ENCODE data around the gene ABAT. TPM values are rescaled to one million over a fixed set of nuclear protein-coding genes. Genes with fewer than 3 reads are reported as not detected.
"Not testable (repeated sequence)": the region's sequence is repeated elsewhere in the genome, so short reads cannot be mapped to it uniquely, and the experiment has no call there.

The ABAT gene
- total RNA-seq, 1 experiment from 2014 or later = 0.16 TPM

DNA sequence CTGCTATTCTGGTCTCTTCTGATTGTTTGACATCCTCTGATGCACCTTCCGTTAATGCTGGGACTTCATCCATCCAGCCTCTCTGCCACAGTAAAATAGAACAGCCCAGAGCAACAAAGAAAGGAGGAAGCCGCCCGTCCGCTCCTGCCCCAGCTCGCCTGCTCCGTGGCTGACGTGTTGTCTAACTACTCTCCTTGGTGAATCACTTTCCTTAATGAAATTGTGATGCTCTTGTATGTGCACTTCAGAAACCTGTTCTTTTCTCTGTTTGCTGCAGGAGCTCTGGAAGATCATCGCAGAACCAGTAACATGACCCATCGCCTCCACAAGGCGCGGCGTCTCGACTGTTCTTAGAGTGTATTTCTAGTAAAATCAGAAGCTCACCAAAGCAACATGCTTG is 28.6 kb upstream of the ABAT start:
- no peak for DNase-seq
- Histone ChIP-seq H3K4me3 (no peak overlapping the region), H3K9me3 (no peaks in the 10 kb centered on the region), H3K27me3 (no peaks in the 10 kb centered on the region), H3K36me3 (peaks cover 59% of the 10 kb centered on the region)

DNA sequence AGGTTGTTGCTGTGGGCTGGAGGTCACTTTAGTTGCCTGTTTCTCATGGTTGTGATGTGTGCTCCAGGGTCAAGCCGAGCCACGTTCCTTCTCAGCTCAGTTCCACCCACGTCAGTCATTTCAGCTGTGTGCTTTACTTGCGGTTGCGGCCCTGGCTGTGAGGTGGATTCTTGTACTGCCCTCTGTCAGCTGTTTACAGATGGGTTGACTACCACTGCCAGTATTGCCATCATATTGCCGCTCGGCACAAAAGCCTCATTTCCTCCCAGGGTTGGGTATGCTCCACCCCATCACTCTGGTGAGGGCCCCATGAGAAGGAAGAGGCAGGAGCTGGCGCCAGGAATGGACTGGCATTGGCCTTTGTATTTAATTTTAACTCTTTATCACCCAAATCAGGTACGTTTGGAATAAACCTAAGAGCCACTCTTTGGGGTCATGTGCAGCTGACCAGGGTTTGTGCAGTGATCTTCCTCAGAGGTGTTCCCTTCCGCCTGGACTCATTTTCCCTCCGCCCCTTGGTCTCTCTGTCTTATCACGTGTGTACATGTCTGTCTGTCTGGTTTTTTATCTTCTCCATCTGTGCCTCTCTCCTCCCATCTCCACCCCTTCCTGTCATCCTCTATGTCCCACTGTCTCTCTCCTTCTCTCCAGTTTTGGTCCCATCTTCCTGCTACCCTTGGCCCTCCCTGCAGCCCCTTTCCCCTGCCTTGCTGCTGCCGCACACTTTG is 27.9 kb upstream of the ABAT start:
- no peaks in the 10 kb centered on the region for H3K9me3 ChIP-seq
- peaks cover 55% of the 10 kb centered on the region for H3K36me3 ChIP-seq
- no peak for DNase-seq
- H3K4me3 ChIP-seq = no peak overlapping the region
- no peaks in the 10 kb centered on the region for H3K27me3 ChIP-seq

DNA sequence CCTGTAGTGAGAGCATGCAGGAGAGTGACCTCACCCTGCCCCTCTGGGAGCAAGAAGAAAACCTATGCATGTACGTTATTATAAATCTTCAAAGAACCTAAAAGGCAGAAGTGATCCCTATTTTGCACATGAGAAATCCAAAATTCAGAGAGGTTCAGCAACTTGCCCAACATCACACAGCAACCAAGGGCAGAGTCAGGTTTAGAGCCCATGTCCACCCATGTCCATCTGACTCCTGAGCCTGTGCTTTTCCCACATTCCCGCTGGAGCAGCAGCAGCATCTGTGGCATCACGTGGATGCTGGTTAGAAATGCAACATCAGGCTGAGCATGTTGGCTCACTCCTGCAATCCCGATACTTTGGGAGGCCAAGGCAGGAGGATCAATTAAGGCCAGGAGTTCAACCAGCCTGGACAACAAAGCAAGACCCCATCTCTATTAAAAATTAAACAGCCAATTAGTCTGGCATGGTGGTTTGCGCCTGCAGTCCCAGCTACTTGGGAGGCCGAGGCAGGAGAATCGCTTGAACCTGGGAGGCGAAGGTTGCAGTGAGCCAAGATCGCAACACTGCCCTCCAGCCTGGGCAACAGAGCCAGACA is 26.6 kb upstream of the ABAT start:
- no peak for DNase-seq
- no peak overlapping the region for H3K4me3 ChIP-seq
- no peaks in the 10 kb centered on the region for H3K27me3 ChIP-seq

DNA sequence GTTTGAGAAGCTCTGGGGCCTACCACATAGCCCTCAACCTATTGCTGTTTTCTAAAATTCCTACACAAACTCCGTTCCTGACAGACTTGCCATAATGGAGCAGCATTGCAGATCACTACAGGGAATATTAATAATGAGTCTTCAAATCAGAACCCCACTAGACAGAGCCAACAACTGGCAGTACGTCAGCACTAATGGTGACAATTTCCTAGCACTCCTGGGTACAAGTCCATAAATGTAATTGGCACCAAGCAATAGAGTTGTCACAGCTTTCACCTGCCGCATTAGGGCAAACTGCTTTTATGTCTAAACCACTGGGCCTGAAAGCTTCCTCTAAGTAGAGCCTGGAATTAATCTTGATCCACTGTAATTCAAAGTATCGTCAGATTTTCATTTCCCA is 25.5 kb upstream of the ABAT start:
- no peak overlapping the region for H3K4me3 ChIP-seq
- DNase-seq = no peak
- H3K36me3 ChIP-seq = peaks cover 34% of the 10 kb centered on the region
- H3K27me3 ChIP-seq = no peaks in the 10 kb centered on the region
- H3K9me3 ChIP-seq = no peaks in the 10 kb centered on the region

More for the DNA sequence above, 26.6 kb upstream of the ABAT start:
- H3K9me3 ChIP-seq = no peaks in the 10 kb centered on the region
- peaks cover 44% of the 10 kb centered on the region for H3K36me3 ChIP-seq

DNA sequence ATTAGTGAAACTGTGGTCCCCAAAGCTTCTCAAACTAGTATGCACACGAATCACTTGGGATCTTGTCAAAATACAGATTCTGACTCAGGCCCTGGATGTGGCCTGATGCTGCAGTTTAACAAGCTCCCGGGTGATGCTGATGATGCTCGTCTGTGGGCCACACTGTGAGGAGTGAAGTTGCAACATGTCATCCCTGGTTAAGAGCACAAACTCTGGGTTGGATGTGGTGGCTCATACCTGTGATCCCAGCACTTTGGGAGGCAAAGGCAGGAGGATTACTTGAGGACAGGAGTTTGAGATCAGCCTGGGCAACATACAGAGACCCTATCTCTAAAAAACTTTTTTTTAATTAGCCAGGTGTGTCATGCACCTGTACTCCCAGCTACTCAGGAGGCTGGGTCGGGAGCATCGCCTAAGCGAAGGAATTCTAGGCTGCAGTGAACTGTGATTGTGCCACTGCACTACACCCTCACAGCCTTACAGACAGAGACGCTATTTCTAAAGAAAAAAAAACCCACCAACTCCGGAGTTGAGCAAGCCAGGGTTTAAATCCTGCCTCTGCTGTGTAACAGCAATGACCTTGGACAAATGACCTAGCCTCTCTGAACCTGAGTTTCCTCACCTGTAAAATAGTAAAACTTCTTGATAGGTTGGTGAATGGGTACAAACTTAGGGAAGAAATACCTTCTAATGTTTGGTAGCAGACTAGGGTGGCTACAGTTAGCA is 24.4 kb upstream of the ABAT start:
- Histone ChIP-seq H3K9me3 (no peaks in the 10 kb centered on the region; the same call in 1 of the 2 replicates), H3K27me3 (no peaks in the 10 kb centered on the region), H3K4me3 (no peak overlapping the region), H3K36me3 (peaks cover 24% of the 10 kb centered on the region)
- no peak for DNase-seq

DNA sequence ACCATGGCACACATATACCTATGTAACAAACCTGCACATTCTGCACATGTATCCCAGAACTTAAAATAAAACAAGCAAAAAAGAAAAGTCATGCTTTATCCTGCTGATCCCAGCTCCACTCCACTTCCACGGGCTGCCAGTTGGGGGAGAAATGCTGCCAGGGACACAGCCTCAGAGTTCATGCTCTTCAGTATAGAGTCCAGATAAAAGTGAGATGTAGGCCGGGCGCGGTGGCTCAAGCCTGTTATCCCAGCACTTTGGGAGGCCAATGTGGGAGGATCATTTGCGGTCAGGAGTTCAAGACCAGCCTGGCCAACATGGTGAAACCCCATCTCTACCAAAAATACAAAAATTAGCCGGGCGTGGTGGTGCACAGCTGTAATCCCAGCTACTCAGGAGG is 22.5 kb upstream of the ABAT start:
- H3K36me3 ChIP-seq = peaks cover 11% of the 10 kb centered on the region
- peak; percentile 49 for DNase-seq
- not testable (repeated sequence) for H3K9me3 ChIP-seq, H3K4me3 ChIP-seq, H3K27me3 ChIP-seq

DNA sequence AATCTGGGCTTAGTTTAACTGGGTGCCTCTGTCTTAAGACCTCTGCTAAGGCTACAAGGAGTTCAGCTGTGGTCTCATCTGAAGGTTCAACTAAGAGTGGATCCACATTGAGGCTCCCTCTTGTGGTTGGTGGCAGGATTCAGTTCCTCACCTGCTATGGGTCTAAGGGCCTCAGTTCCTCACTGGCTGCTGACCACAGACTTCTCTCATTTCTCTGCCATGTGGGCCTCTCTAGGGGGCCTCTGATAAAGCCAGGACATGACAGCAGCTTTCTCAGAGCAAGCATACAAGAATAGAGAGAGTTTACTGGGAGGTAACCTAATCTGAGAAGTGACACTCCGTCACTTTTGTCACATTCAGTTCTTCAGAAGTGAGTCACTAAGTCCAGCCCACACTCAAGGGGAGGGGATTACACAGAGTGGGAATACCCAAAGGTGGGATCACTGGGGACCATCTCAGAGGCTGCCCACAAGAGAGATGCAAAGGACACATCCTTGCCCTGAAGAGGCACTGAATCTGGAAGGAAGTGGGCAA is 19.2 kb upstream of the ABAT start:
- DNase-seq = no peak
- Histone ChIP-seq H3K27me3 (peaks cover 3% of the 10 kb centered on the region; the same call in 1 of the 2 replicates), H3K4me3 (no peak overlapping the region), H3K36me3 (no peaks in the 10 kb centered on the region), H3K9me3 (no peaks in the 10 kb centered on the region; the same call in 1 of the 2 replicates)

DNA sequence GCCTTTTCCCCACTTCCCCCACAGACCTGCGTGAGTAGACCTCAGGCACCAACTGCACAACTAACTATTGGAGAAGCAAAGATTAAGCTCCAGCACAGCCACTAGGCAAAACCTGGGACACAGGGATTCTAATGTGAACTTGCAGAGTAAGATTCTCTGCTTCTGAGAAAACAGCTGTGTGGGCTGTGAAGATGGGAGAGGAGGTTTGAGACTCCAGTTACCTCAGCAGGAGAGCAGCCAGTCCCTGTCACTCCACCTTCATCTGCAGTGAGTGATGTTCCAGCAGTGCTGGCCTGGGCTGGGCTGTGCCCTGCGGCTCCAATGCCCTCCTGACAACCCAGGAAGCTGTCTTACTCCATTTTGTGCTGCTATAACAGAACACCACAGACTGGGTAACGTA is 18.0 kb upstream of the ABAT start:
- H3K27me3 ChIP-seq = peaks cover 3% of the 10 kb centered on the region; the same call in 1 of the 2 replicates
- no peaks in the 10 kb centered on the region for H3K36me3 ChIP-seq
- DNase-seq = no peak
- H3K9me3 ChIP-seq = no peaks in the 10 kb centered on the region; the same call in 1 of the 2 replicates
- H3K4me3 ChIP-seq = no peak overlapping the region

DNA sequence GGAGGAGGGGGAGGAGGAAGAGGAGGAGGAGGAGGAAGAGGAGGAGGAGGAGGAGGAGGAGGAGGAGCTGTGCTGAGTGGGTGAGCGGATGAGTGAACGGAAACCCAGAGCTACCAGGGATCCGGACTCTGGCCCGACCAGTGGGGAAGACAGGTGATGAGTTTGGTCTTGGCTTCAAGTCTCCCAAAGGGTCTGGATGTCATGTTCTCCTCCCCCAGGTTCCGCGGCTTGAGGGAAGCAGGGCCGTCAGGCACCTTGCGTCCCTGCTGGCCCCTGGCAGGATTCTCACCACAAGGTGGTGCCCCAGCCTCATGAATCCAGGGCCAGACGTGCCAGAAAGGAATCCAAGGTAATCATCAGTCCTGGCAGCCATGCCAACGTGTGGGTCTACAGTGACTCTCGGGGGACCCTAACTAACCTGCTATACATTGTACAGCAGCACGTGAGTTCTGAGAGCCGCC is 13.5 kb upstream of the ABAT start:
- DNase-seq = peak; percentile 51
- Histone ChIP-seq H3K9me3 (no peaks in the 10 kb centered on the region), H3K36me3 (no peaks in the 10 kb centered on the region), H3K4me3 (no peak overlapping the region), H3K27me3 (peaks cover 3% of the 10 kb centered on the region; the same call in 1 of the 2 replicates)

DNA sequence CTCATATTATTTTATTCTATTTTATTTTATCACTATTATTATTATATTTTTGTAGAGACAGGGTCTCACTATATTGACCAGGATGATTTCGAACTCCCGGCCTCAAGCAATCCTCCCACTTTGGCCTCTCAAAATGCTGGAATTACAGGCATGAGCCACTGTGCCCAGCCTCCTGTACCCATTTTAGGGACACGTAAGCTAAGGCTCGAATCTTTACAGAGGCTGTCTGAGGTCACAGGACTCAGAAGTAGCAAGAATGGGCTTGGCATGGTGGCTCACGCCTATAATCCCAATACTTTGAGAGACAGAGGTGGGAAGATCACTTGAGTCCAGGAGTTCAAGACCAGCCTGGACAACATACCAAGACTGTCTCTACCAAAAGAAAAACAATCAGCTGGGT is 12.7 kb upstream of the ABAT start:
- Histone ChIP-seq H3K36me3 (no peaks in the 10 kb centered on the region), H3K9me3 (no peaks in the 10 kb centered on the region), H3K27me3 (peaks cover 3% of the 10 kb centered on the region; the same call in 1 of the 2 replicates), H3K4me3 (no peak overlapping the region)
- DNase-seq = no peak

DNA sequence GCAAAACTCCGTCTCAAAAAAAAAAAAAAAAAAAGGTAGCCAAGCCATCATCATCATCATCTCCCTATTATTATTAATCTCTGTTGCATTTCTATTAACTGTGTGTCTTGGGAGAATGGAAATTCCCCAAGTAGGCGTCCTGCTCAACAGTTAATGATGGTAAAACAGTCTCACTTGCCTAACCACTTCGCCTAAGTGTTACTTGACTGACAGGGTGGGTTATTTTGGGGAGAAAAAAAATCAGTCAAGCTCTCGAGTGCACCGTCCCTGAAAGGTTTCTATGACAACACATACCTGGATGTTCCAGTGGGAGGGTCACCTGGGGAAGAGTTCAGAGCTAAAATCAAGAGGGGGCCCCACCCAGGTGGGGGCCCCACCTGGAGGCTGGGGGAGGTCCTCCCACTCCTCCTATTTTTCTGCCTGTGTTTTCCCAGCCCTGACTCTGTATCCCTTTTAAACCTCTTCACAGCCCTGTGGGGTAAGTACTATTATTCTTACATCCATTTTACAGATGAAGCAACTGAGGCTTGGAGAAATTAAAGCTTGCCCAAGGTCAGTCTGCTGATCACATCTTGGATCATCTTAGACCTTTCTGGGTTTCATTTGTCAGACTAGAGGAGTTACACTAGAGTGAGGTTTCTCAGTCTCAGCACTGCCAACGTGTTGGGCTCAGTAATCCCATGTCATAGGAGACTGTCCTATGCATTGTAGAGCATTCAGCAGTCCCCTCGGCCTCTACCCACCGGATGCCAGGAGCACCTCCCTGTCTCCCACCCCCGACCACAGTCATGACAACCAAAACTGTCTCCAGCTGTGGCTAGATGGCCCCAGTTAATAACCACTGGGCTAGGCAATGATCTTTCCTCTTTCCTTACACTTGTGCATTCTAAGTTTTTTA is 11.0 kb upstream of the ABAT start:
- Histone ChIP-seq H3K27me3 (no peaks in the 10 kb centered on the region), H3K36me3 (no peaks in the 10 kb centered on the region), H3K9me3 (no peaks in the 10 kb centered on the region), H3K4me3 (no peak overlapping the region)
- DNase-seq = no peak

DNA sequence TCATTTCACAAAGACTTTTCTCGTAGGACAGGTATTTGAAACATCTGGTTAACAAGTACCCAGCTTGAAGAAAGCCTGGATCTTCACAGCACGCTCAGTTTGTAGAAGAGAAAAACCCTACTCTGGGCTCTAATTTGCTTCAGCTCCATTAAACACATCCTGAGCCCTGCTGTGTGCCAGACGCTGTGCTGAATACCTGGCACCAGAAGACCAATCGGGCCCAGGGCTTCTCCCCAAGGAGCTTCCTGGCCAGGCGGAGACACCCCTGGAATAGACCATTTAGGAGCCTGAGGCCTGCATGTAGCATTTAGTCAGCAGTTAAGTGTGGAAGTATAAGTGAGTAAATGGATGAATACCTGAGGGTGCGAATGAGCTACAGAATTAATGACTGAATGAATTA is 8.9 kb upstream of the ABAT start:
- DNase-seq = no peak
- Histone ChIP-seq H3K27me3 (no peaks in the 10 kb centered on the region), H3K9me3 (no peaks in the 10 kb centered on the region), H3K36me3 (no peaks in the 10 kb centered on the region), H3K4me3 (no peak overlapping the region)

DNA sequence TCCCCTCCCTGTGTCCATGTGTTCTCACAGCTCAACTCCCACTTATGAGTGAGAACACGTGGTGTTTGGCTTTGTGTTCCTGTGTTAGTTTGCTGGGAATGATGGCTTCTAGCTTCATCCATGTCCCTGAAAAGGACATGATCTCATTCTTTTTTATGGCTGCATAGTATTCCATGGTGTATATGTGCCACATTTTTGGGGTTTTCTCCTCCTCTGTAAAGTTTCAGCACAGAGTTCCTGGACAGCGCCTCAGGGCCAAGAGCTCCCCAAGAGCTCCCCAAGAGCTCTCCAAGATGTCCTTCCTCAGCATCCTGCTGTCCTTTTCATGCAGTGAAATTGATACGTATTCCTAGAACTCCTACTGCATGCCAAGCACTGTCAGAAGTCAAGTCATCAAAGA is 6.9 kb upstream of the ABAT start:
- Histone ChIP-seq H3K27me3 (no peaks in the 10 kb centered on the region), H3K4me3 (no peak overlapping the region), H3K9me3 (no peaks in the 10 kb centered on the region), H3K36me3 (no peaks in the 10 kb centered on the region)
- no peak for DNase-seq

DNA sequence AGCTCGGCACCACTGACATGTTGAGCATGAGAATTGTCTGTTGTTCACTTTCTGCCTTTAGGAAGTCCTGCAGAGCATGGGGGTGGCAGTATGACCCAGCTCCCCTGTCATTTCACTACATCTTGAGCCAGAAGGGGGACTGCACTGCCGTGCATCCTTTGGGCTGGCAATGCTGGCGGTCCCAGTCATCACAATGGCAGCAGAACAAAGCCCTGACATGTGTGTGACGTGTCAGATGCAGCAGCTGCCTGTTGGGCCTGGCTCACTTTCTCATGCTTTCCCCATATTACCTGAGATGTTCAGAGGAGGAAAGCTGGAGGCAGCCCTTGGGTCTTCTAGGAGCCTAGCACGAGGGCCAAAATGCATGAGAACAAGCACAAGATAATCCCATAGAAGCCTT is 6.3 kb upstream of the ABAT start:
- Histone ChIP-seq H3K36me3 (no peaks in the 10 kb centered on the region), H3K27me3 (no peaks in the 10 kb centered on the region), H3K9me3 (no peaks in the 10 kb centered on the region), H3K4me3 (no peak overlapping the region)
- DNase-seq = no peak

DNA sequence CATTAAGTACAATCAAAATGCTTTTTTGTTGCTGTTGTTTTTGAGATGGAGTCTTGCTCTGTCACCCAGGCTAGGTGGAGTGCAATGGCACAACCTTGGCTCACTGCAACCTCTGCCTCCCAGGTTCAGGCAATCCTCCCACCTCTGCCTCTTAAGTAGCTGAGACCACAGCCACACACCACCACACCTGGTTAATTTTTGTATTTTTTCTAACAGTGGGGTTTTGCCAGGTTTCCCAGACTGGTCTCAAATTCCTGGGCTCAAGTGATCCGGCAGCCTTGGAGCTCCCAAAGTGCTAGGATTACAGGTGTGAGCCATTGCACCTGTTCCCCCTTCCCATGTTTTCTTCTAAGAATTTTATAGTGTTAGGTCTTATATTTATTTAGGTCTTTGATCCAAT is 4.9 kb upstream of the ABAT start:
- Histone ChIP-seq H3K4me3 (no peak overlapping the region), H3K36me3 (no peaks in the 10 kb centered on the region), H3K27me3 (peaks cover 2% of the 10 kb centered on the region; the same call in 1 of the 2 replicates), H3K9me3 (no peaks in the 10 kb centered on the region)
- no peak for DNase-seq

DNA sequence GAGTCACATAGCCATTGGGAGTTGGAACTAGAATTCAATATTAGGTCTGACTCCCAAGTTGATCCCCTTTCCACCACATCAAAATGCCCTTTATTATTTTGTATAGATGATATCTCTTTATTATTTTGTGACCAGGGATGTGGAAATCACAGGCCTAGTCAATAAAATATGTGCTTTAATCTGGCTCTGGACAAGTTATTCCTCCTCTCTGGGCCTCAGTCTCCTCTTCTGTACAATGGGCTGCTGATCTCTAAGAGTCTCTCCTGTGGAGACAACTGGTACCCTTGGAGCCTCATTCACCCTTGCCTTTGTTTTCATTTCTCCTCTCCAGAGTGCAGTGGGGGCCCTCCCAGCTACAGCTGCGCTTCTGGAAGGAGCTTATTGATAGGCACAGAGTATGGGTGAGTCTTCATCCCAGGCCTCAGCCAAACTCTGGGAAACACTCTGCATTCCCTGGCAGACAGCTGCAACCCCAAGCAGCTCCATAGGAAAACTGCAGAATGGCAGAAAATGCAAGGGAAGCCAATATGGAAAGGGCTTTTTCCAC is 4.3 kb upstream of the ABAT start:
- DNase-seq = no peak
- no peaks in the 10 kb centered on the region for H3K36me3 ChIP-seq
- H3K27me3 ChIP-seq = peaks cover 8% of the 10 kb centered on the region
- no peaks in the 10 kb centered on the region for H3K9me3 ChIP-seq
- H3K4me3 ChIP-seq = no peak overlapping the region
